Measurements from ENCODE around the gene GJA9. TPM values are rescaled to one million over a fixed set of nuclear protein-coding genes. Genes with fewer than 3 reads are reported as not detected.

The GJA9 gene
- total and polyA plus RNA-seq, 5 experiments from 2014 or later, result not detected

- no peaks in the 10 kb centered on the region for H3K36me3 Mint-ChIP-seq
- H3K4me3 Mint-ChIP-seq, result no peak overlapping the region
- no peaks in the 10 kb centered on the region for H3K4me1 Mint-ChIP-seq
- H3K27me3 Mint-ChIP-seq, result no peaks in the 10 kb centered on the region
- ATAC-seq (no peak), DNase-seq (no peak)
- POLR2A ChIA-PET, result no interaction called here
- no peak overlapping the region for H3K27ac Mint-ChIP-seq
- H3K9me3 Mint-ChIP-seq, result no peaks in the 10 kb centered on the region
Measured at GRCh38 chr1:38899560-38899959, 18.2 kb upstream of the GJA9 start.

DNA sequence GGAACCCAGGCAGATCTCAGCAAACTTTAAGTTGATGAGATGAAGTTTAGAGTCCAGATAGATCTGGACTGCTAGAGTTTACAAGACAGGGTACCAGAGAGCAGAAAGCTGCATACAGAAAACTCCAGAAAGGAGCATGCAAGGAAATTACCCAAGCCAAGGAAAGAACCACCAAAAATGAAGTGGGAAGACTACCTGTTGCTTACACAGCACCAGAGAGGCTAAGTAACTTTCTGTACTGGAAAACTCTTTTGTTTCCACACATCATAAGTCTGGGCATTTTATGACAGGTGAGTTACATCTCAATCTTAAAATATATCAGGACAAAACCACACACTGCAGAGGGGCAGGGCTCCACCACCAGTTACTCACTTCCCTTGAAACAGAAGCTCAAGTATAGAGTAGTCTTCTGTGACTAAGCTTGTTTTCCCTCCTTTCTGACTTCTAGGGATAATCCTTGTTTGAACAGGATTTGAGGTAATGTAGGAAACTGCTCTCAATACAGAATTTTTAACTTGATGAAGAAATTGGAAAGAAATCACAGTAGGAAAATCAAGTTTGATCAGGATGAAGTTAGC is 17.4 kb upstream of the GJA9 start:
- POLR2A ChIA-PET, result no interaction called here
- no peak overlapping the region for H3K4me3 Mint-ChIP-seq
- H3K27me3 Mint-ChIP-seq, result no peaks in the 10 kb centered on the region
- no peaks in the 10 kb centered on the region for H3K9me3 Mint-ChIP-seq
- no peaks in the 10 kb centered on the region for H3K4me1 Mint-ChIP-seq
- ATAC-seq (no peak), DNase-seq (no peak)
- no peaks in the 10 kb centered on the region for H3K36me3 Mint-ChIP-seq
- H3K27ac Mint-ChIP-seq, result peak overlapping the region in 1 of 10 donors; percentile 28

DNA sequence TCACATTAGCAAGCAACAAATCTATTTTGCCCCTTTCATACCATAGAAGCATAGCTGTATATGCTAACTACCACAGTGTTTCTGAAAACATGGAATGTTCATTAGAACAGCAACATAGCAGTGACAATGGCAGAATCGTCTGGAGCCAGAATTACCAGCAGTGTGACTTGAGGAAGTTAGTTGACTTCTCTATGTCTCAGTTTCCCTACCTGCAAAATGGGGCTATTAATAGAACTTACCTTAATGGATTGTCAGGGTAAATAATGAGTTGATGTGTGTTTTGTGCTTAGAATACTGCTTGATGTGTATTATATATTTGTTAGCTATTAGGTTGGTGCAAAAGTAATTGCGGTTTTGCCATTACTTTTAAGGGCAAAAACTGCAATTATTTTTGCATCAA is 14.8 kb upstream of the GJA9 start:
- DNase-seq (no peak), ATAC-seq (no peak)
- POLR2A ChIA-PET, result no interaction called here
- Mint-ChIP-seq H3K4me3 (no peak overlapping the region), H3K9me3 (no peaks in the 10 kb centered on the region), H3K27ac (no peak overlapping the region), H3K36me3 (no peaks in the 10 kb centered on the region), H3K27me3 (no peaks in the 10 kb centered on the region), H3K4me1 (peaks cover 0 to 2% (median 0%) of the 10 kb centered on the region in 4 donors)

DNA sequence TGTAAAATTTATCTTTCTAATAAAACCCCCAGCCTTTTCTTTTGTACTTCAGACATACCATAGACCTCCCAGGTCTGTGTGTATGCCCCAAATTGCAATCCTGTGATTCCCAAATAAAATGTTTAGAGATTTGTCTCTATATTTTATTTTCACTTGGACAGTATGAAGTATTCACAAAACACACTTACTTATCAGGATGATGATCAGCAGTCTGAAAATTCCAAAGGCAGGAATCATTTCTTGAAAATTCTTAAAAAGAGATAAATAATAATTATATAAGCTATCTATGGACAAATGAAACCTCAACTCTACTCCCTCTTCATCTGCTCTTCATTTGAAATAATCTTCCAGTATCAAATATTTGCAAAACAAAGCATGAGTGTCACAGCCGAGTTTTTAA is 11.6 kb upstream of the GJA9 start:
- Mint-ChIP-seq H3K4me3 (no peak overlapping the region), H3K36me3 (no peaks in the 10 kb centered on the region), H3K4me1 (peaks cover 0 to 2% (median 0%) of the 10 kb centered on the region in 4 donors), H3K27ac (no peak overlapping the region), H3K9me3 (no peaks in the 10 kb centered on the region), H3K27me3 (peaks cover 0 to 1% (median 0%) of the 10 kb centered on the region in 5 donors)
- POLR2A ChIA-PET, result interaction anchor here (0.6 kb wide), 1 partner anchor 1152 kb away, joined by 5 read pairs; no protein-coding TSS in a partner anchor
- DNase-seq, result no peak
- ATAC-seq, result no peak

DNA sequence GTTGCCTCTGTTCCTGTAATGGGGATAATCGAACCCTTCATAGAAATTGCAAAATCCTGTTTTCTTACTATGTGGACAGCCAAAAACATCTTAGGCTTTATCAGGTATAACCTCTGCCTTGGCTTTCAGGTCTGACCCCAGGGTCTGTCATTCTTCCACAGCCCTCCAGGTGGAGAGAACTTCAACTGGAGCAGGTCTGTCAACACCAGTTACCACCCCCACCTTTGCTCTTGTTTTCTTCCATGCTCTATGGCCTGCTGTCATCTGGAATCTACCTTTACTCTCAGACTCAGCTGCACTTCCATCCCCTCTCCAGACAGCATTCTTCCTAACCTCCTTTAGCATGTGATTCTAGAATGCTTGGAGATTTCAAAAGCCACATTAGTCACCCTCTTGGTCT is 10.4 kb upstream of the GJA9 start:
- POLR2A ChIA-PET, result no interaction called here
- DNase-seq, result peak in 1 of 10 donors; percentile 17
- H3K4me3 Mint-ChIP-seq, result no peak overlapping the region
- H3K27me3 Mint-ChIP-seq, result peaks cover 0 to 1% (median 0%) of the 10 kb centered on the region in 5 donors
- no peaks in the 10 kb centered on the region for H3K9me3 Mint-ChIP-seq
- peak in 1 of 2 donors; percentile 54 for ATAC-seq
- peaks cover 0 to 2% (median 0%) of the 10 kb centered on the region in 4 donors for H3K4me1 Mint-ChIP-seq
- H3K27ac Mint-ChIP-seq, result peak overlapping the region in 2 of 10 donors; percentile 21 to 80
- no peaks in the 10 kb centered on the region for H3K36me3 Mint-ChIP-seq

DNA sequence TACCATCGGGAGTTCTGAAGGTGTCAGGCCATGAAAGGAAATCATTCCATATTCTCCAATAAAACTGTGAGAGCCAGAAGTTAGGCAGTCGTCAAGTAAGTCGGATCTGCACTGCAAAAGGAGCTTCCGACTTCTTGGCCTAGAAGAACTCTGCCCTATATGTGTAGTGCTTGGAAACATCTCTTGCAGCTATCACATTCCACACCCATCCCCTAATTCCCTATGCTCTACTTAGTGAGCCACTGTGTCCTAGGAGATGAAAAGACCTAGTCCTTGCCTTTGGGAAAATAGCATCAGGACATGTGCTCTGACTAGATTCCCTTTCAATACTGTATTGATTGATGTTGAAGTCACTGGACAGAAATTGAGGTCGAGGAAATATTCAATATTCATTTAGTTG is 8.2 kb upstream of the GJA9 start:
- no peak for DNase-seq
- Mint-ChIP-seq H3K36me3 (no peaks in the 10 kb centered on the region), H3K4me3 (no peak overlapping the region), H3K9me3 (no peaks in the 10 kb centered on the region), H3K27ac (no peak overlapping the region), H3K4me1 (peaks cover 0 to 2% (median 0%) of the 10 kb centered on the region in 4 donors), H3K27me3 (peaks cover 0 to 1% (median 0%) of the 10 kb centered on the region in 5 donors)
- ATAC-seq, result no peak
- POLR2A ChIA-PET, result interaction anchor here (0.6 to 0.7 kb wide), 2 partner anchors 18 to 76 kb away, joined by 4 read pairs; no protein-coding TSS in a partner anchor

DNA sequence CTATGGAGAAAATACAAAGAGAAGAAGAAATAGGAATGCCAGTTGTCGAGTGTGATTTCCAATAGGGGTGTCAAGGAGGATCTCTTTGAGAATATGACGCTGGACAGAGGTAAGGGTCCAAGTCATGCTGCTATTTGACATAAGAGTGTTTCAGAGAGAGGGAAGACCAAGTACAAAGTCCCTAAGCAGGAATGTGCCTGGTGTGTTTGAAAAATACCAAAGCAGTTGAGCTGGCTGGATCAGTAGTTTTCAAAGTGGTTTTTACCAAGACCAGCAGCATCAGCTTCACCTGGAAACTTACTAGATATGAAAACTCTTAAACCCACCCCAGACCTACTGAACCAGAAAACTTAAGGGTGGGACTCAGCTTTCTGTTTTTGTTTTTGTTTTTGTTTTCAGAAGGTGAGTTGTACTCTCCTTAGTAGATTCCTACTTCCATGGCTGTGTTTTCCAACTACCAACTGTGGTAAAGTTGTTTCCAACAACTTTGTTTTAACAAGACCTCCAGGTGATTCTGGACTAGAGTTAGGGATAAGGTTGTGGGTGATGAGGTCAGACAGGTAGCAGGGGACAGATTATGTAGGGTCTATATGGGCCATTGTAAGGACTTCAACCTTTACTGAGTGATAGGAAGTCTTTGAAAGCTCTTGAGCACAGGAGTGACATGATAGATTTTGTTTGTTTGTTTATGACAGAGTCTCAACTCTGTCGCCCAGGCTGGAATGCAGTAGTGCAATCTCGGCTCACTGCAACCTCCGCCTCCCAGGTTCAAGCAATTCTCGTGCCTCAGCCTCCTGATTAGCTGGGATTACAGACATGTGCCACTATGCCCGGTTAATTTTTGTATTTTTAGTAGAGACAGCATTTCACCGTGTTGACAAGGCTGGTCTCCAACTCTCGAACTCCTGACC is 7.3 kb upstream of the GJA9 start:
- H3K27me3 Mint-ChIP-seq, result peaks cover 0 to 1% (median 0%) of the 10 kb centered on the region in 5 donors
- no peaks in the 10 kb centered on the region for H3K36me3 Mint-ChIP-seq
- H3K4me3 Mint-ChIP-seq, result no peak overlapping the region
- no peak for DNase-seq
- H3K27ac Mint-ChIP-seq, result no peak overlapping the region
- POLR2A ChIA-PET, result no interaction called here
- H3K9me3 Mint-ChIP-seq, result no peaks in the 10 kb centered on the region
- no peak for ATAC-seq
- H3K4me1 Mint-ChIP-seq, result peaks cover 0 to 2% (median 0%) of the 10 kb centered on the region in 4 donors

DNA sequence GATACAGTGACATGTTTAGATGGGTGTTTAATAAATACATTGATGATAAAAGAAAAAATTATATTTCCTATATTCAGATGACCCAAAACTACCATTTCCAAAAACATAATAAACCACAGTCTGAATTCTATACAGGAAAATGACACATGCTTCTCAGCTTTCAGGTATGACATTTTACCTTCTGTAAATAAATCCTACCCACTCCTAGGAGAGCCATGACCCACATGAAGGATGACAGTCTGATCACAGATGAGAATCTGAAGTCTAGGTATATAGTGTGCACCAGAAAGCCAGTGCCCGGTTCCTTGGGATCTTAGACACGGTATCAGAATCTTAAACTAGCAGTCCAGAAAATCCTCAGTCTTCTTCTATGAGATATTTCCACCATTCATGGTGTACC is 3.7 kb upstream of the GJA9 start:
- Mint-ChIP-seq H3K4me1 (no peaks in the 10 kb centered on the region), H3K9me3 (no peaks in the 10 kb centered on the region)
- POLR2A ChIA-PET, result no interaction called here

GRCh38 chr1:38875811-38876210 is 5.6 kb downstream of the GJA9 start:
- DNase-seq (no peak), ATAC-seq (no peak)
- POLR2A ChIA-PET, result no interaction called here
- H3K9me3 Mint-ChIP-seq, result no peaks in the 10 kb centered on the region
- H3K27me3 Mint-ChIP-seq, result peaks cover 0 to 2% (median 0%) of the 10 kb centered on the region in 5 donors
- H3K4me3 Mint-ChIP-seq, result peak overlapping the region in 1 of 10 donors; percentile 63
- peaks cover 11 to 35% (median 31%) of the 10 kb centered on the region in 4 donors for H3K4me1 Mint-ChIP-seq
- peak overlapping the region in 3 of 10 donors; percentile 11 to 69 (median 37) for H3K27ac Mint-ChIP-seq
- H3K36me3 Mint-ChIP-seq, result peaks cover 0 to 2% (median 0%) of the 10 kb centered on the region in 3 donors

More for the DNA sequence above, 3.7 kb upstream of the GJA9 start:
- no peak for DNase-seq
- ATAC-seq, result no peak
- Mint-ChIP-seq H3K27me3 (peaks cover 0 to 1% (median 0%) of the 10 kb centered on the region in 5 donors), H3K36me3 (no peaks in the 10 kb centered on the region), H3K27ac (no peak overlapping the region), H3K4me3 (no peak overlapping the region)

DNA sequence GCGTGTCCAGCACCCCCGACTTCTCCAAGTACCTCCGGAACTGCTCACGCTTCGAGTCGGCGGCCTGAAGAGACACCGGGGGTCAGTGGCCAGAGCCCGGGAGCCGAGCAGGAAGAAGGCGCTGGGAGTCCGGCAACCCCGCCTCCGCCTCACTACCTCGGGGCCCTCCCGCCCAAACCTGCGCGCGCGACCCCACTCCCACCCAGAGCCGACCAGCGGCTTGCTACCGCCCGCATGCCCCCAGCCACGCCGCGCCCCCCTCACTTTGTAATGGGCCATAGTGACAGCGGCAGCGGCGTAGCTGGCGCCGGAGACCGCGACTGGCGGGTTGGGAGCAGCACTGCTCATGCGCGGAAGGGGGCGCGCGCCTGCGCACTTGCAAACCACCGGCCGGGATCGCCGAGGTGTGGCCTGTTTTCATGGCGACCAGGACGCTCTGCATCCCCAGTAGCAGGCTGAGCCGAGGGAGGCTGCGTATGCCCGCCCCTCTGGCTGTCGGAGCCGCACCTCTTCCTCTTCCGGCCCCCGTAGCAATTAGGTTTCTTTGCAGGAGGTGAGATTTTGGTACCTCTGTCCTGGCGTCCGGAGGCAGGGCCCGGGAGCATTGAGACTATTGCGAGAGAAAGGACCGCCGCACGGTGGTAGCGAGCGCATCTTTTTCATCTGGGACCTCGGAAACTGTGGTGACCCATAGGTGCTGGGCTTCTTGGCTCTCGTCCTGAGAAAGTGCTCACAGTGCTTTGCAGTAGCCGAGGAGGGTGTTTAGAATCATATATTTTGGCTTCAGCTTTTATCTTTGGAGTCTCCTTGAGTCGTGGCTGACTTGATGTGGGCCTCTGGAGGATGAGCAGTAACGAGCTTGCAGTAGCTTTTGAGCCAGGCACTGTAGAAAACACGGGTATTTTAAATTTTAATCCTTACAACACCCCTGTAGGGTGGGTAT is 8.1 kb downstream of the GJA9 start, which contains the start of gene MYCBP:
TSS of gene MYCBP (minus strand) at position 322 of the 943 bp plus-strand sequence. CDS start at position 279, 43 bp downstream.
- ATAC-seq, result peak; percentile 97 to 99

DNA sequence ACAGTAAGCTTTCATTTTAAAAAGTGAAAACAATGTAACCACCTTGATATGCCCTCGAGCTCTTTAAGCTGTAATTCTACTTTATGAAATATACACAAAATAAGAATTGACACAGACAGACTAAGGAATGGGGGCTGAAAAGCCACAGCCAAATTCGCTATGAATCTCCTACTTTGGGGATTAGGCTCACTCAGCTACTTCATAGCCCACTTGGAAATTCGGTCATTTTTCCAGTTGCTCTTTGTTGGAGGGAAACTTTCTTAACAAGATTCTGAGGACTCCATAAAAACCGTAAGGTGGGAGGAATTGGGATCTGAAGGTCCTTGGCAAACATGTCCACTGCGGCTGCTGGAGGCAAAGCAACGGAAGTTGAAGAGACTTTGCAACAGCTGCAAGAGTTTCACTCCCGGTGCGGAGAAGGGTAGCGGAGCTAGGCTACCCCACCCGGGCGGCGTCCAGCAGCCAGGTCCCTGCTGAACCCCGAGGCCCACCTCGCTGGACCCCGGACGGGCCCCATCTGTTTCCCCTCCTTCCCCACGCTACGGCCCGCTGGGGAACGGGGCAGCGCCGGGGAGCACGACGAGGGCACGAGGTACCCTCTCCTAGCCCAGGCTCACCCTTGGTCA is 8.9 kb downstream of the GJA9 start:
- no peaks in the 10 kb centered on the region for H3K9me3 Mint-ChIP-seq
- H3K4me1 Mint-ChIP-seq, result peaks cover 17 to 47% (median 41%) of the 10 kb centered on the region in 4 donors
- POLR2A ChIA-PET, result interaction anchor here (0.7 to 1.9 kb wide), 7 partner anchors 9 to 1819 kb away, joined by 3 to 14 read pairs (median 7); partner anchors contain the start of genes GJA9, NDUFS5 and RRAGC
- H3K4me3 Mint-ChIP-seq, result peak overlapping the region; percentile 82 to 95 (median 93)
- H3K27me3 Mint-ChIP-seq, result peaks cover 0 to 2% (median 0%) of the 10 kb centered on the region in 5 donors
- peak overlapping the region; percentile 17 to 96 (median 92) for H3K27ac Mint-ChIP-seq
- peak in 6 of 10 donors; percentile 4 to 39 (median 27) for DNase-seq
- ATAC-seq, result peak; percentile 11 to 14
- H3K36me3 Mint-ChIP-seq, result peaks cover 0 to 8% (median 0%) of the 10 kb centered on the region in 3 donors

More for the DNA sequence above, 8.1 kb downstream of the GJA9 start, which contains the start of gene MYCBP:
- POLR2A ChIA-PET, result interaction anchor here (0.7 to 1.9 kb wide), 6 partner anchors 8 to 159 kb away, joined by 3 to 14 read pairs (median 7); partner anchors contain the start of genes GJA9, NDUFS5 and RRAGC
- peaks cover 0 to 2% (median 0%) of the 10 kb centered on the region in 3 donors for H3K36me3 Mint-ChIP-seq
- peaks cover 0 to 2% (median 0%) of the 10 kb centered on the region in 5 donors for H3K27me3 Mint-ChIP-seq
- peak; percentile 95 to 99 (median 96) for DNase-seq
- peak within 1 kb of the TSS; percentile 70 to 97 (median 94) for H3K27ac Mint-ChIP-seq
- H3K4me3 Mint-ChIP-seq, result peak within 1 kb of the TSS; percentile 82 to 95 (median 93)
- no peaks in the 10 kb centered on the region for H3K9me3 Mint-ChIP-seq
- peaks cover 12 to 41% (median 35%) of the 10 kb centered on the region in 4 donors for H3K4me1 Mint-ChIP-seq
